Measurements from ENCODE around the gene GNAT1.

GNAT1 gene

DNA sequence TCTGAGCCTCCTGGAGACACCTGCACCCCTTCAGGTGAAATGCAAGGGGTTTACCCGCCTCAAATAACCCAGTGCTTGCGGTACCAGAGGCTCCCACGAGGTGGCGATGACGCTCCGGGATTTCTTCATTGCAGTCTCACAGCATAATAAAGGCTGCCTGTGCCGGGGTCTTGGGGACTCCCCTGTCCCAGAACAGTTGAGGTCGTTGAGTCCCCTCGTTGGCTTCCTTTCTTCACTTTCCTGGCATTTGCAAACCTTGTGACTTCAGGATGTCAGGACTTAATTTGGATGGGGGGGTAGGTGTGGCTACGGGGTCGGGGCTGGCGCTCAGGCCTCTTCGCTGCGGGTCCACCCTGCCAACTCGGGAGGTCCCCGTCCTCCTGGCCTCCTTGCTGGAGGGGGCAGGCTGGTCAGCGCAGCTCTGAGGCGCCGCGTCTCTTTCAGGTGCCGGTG is 1.3 kb downstream of the GNAT1 start:
- Mint-ChIP-seq H3K9me3 (no peaks in the 10 kb centered on the region), H3K36me3 (ENCODE audit: low read depth) (no peaks in the 10 kb centered on the region), H3K4me3 (no peak overlapping the region), H3K4me1 (peaks cover 26% of the 10 kb centered on the region), H3K27me3 (ENCODE audit: low read depth, poor library complexity) (peaks cover 15% of the 10 kb centered on the region), H3K27ac (no peak overlapping the region)
- peak; percentile 90 for DNase-seq
- TF ChIP-seq, protein P1, sequence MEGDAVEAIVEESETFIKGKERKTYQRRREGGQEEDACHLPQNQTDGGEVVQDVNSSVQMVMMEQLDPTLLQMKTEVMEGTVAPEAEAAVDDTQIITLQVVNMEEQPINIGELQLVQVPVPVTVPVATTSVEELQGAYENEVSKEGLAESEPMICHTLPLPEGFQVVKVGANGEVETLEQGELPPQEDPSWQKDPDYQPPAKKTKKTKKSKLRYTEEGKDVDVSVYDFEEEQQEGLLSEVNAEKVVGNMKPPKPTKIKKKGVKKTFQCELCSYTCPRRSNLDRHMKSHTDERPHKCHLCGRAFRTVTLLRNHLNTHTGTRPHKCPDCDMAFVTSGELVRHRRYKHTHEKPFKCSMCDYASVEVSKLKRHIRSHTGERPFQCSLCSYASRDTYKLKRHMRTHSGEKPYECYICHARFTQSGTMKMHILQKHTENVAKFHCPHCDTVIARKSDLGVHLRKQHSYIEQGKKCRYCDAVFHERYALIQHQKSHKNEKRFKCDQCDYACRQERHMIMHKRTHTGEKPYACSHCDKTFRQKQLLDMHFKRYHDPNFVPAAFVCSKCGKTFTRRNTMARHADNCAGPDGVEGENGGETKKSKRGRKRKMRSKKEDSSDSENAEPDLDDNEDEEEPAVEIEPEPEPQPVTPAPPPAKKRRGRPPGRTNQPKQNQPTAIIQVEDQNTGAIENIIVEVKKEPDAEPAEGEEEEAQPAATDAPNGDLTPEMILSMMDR (IDR thresholded peaks at IDR 0.05): peak; percentile 83

DNA sequence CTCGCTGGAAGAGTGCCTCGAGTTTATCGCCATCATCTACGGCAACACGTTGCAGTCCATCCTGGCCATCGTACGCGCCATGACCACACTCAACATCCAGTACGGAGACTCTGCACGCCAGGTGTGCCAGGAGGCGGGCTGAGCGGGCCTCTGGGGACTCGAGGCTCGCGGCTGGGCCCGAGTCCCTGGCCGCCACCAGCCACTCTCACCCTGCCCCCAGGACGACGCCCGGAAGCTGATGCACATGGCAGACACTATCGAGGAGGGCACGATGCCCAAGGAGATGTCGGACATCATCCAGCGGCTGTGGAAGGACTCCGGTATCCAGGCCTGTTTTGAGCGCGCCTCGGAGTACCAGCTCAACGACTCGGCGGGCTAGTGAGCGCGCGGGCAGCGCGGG is 1.9 kb downstream of the GNAT1 start:
- Mint-ChIP-seq H3K36me3 (ENCODE audit: low read depth) (no peaks in the 10 kb centered on the region), H3K9me3 (no peaks in the 10 kb centered on the region), H3K27me3 (ENCODE audit: low read depth, poor library complexity) (peaks cover 15% of the 10 kb centered on the region), H3K27ac (no peak overlapping the region), H3K4me3 (no peak overlapping the region), H3K4me1 (peaks cover 23% of the 10 kb centered on the region)
- no peak for DNase-seq
- TF ChIP-seq, protein P1 (IDR thresholded peaks at IDR 0.05): no peak

DNA sequence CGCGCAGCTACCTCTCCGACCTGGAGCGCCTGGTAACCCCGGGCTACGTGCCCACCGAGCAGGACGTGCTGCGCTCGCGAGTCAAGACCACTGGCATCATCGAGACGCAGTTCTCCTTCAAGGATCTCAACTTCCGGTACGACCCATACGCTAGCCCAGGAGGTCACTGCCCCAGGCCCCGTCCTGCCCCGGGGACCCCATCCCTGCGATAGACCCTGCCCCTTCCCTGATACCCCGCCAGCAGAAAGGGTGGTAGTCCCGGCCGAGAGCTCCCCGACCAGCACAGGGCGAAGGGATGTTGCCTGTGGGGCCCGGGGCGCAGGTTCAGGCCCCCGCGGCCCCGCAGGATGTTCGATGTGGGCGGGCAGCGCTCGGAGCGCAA is 2.3 kb downstream of the GNAT1 start:
- Mint-ChIP-seq H3K27me3 (ENCODE audit: low read depth, poor library complexity) (peaks cover 15% of the 10 kb centered on the region), H3K36me3 (ENCODE audit: low read depth) (no peaks in the 10 kb centered on the region), H3K27ac (no peak overlapping the region), H3K9me3 (no peaks in the 10 kb centered on the region), H3K4me1 (peaks cover 21% of the 10 kb centered on the region), H3K4me3 (no peak overlapping the region)
- DNase-seq: no peak
- TF ChIP-seq, protein P1 (IDR thresholded peaks at IDR 0.05): no peak

DNA sequence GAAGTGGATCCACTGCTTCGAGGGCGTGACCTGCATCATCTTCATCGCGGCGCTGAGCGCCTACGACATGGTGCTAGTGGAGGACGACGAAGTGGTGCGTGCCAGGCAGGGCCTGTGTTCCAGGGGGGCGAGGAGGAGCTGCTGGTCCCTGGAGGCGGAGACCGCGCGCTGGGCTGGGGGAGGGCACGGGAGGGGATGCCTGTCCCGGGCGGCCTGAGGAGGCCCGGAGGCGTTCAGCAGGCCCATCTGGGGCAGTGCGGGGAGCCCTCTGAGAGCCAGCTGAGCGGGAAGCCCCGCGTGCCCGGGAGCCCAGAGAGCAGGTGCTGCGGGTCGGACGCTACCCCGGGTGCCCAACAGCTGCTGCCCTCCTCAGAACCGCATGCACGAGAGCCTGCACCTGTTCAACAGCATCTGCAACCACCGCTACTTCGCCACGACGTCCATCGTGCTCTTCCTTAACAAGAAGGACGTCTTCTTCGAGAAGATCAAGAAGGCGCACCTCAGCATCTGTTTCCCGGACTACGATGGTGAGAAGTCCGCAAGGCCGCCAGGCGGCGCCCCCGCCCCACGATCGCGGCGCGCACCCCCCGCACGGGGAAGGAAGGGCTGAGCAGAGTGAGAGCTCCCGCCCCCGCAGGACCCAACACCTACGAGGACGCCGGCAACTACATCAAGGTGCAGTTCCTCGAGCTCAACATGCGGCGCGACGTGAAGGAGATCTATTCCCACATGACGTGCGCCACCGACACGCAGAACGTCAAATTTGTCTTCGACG is 2.9 kb downstream of the GNAT1 start:
- no peaks in the 10 kb centered on the region for H3K36me3 Mint-ChIP-seq (ENCODE audit: low read depth)
- H3K27me3 Mint-ChIP-seq (ENCODE audit: low read depth, poor library complexity): peaks cover 15% of the 10 kb centered on the region

DNA sequence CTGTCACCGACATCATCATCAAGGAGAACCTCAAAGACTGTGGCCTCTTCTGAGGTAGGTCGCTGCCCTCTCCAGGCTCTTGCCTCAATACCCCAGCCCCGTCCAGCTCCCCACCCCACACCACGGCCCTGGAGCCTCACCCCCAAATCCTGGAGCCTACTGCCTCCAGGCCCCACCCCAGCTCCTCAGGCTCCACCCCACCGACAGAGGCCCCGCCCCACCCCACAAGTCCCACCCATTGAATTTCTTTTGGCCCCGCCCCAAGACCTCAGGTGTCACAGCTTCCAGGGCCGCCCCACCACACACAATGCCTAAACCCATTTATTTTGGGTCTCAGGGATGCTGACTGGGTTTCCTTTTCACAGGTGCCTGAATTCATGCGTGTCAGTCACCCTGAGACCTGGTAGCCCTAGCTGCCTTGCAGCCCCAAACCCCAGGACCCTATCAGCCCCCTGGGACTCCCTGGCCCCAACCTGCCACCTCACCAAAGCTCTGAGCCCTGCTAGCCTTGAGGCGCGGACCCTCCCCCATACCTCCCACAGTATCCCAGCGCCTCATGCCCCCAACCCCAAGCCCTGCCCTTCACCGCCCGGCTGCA is 3.6 kb downstream of the GNAT1 start:
- DNase-seq: no peak
- Mint-ChIP-seq H3K27me3 (ENCODE audit: low read depth, poor library complexity) (peaks cover 15% of the 10 kb centered on the region), H3K27ac (no peak overlapping the region), H3K4me3 (no peak overlapping the region), H3K36me3 (ENCODE audit: low read depth) (no peaks in the 10 kb centered on the region), H3K9me3 (no peaks in the 10 kb centered on the region), H3K4me1 (peaks cover 12% of the 10 kb centered on the region)
- TF ChIP-seq, protein P1 (IDR thresholded peaks at IDR 0.05): no peak

More for the DNA sequence above, 2.9 kb downstream of the GNAT1 start:
- peak; percentile 78 for DNase-seq
- Mint-ChIP-seq H3K4me1 (peaks cover 15% of the 10 kb centered on the region), H3K4me3 (no peak overlapping the region), H3K27ac (no peak overlapping the region), H3K9me3 (no peaks in the 10 kb centered on the region)
- TF ChIP-seq, protein P1 (IDR thresholded peaks at IDR 0.05): peak; percentile 70
